Measurements from ENCODE around the gene MAMSTR.
"Not testable (repeated sequence)": the region's sequence is repeated elsewhere in the genome, so short reads cannot be mapped to it uniquely, and the experiment has no call there.

Gene MAMSTR

GRCh38 chr19:48719263-48720171 is at the start of gene MAMSTR:
Gene MAMSTR, minus strand, starts transcription at chr19:48719725. Its CDS starts 694 bp downstream, at chr19:48719031.
- Histone ChIP-seq H3K9me3 (no peaks in the 10 kb centered on the region), H3K27me3 (no peaks in the 10 kb centered on the region), H3K27ac (no peak within 1 kb of the TSS), H3K4me3 (ENCODE audit: low read depth in 1 of 2, low read length in 1 of 2) (peak within 1 kb of the TSS; percentile 56 to 61), H3K4me1 (ENCODE audit: control insufficient read depth in 1 of 2, insufficient read depth in 1 of 2, low read depth in 1 of 2, low read length in 1 of 2) (peaks cover 7 to 8% of the 10 kb centered on the region in 2 experiments), H3K36me3 (no peaks in the 10 kb centered on the region)
- TF ChIP-seq CTCF (IDR thresholded peaks at IDR 0.05) = no peak

- Histone ChIP-seq H3K27ac (no peak overlapping the region), H3K9me3 (no peaks in the 10 kb centered on the region), H3K27me3 (peaks cover 41% of the 10 kb centered on the region), H3K4me1 (ENCODE audit: control insufficient read depth in 1 of 2, insufficient read depth in 1 of 2, low read depth in 1 of 2, low read length in 1 of 2) (no peaks in the 10 kb centered on the region), H3K36me3 (no peaks in the 10 kb centered on the region), H3K4me3 (ENCODE audit: low read depth in 1 of 2, low read length in 1 of 2) (no peak overlapping the region)
- no peak for TF ChIP-seq CTCF (IDR thresholded peaks at IDR 0.05)
These were observed 49.6 kb upstream of the MAMSTR start for GRCh38 chr19:48768994-48769713.

- H3K27ac ChIP-seq; H3K4me1 ChIP-seq (ENCODE audit: control insufficient read depth in 1 of 2, insufficient read depth in 1 of 2, low read depth in 1 of 2, low read length in 1 of 2); H3K4me3 ChIP-seq (ENCODE audit: low read depth in 1 of 2, low read length in 1 of 2); H3K36me3 ChIP-seq; H3K9me3 ChIP-seq: not testable (repeated sequence)
- H3K27me3 ChIP-seq = peaks cover 44% of the 10 kb centered on the region
These were observed 48.7 kb upstream of the MAMSTR start for GRCh38 chr19:48768171-48768753.

- H3K27ac ChIP-seq; H3K9me3 ChIP-seq; H3K4me1 ChIP-seq (ENCODE audit: control insufficient read depth in 1 of 2, insufficient read depth in 1 of 2, low read depth in 1 of 2, low read length in 1 of 2); H3K36me3 ChIP-seq; H3K4me3 ChIP-seq (ENCODE audit: low read depth in 1 of 2, low read length in 1 of 2): not testable (repeated sequence)
- H3K27me3 ChIP-seq = peaks cover 69% of the 10 kb centered on the region
These were observed 46.3 kb upstream of the MAMSTR start for GRCh38 chr19:48765816-48766215.

- H3K27ac ChIP-seq = no peak overlapping the region
- no peaks in the 10 kb centered on the region for H3K9me3 ChIP-seq
- H3K4me3 ChIP-seq (ENCODE audit: low read depth in 1 of 2, low read length in 1 of 2) = no peak overlapping the region
- H3K36me3 ChIP-seq = no peaks in the 10 kb centered on the region
- H3K4me1 ChIP-seq (ENCODE audit: control insufficient read depth in 1 of 2, insufficient read depth in 1 of 2, low read depth in 1 of 2, low read length in 1 of 2) = peaks cover 4 to 6% of the 10 kb centered on the region in 2 experiments
- TF ChIP-seq CTCF (IDR thresholded peaks at IDR 0.05) = no peak
- peaks cover 53% of the 10 kb centered on the region for H3K27me3 ChIP-seq
These were observed 41.1 kb upstream of the MAMSTR start for GRCh38 chr19:48760504-48761205.

GRCh38 chr19:48757741-48758144 is 38.2 kb upstream of the MAMSTR start:
- TF ChIP-seq CTCF (IDR thresholded peaks at IDR 0.05) = no peak
- no peak overlapping the region for H3K27ac ChIP-seq
- peaks cover 4 to 6% of the 10 kb centered on the region in 2 experiments for H3K4me1 ChIP-seq (ENCODE audit: control insufficient read depth in 1 of 2, insufficient read depth in 1 of 2, low read depth in 1 of 2, low read length in 1 of 2)
- H3K9me3 ChIP-seq = no peaks in the 10 kb centered on the region
- peaks cover 71% of the 10 kb centered on the region for H3K27me3 ChIP-seq
- no peak overlapping the region for H3K4me3 ChIP-seq (ENCODE audit: low read depth in 1 of 2, low read length in 1 of 2)
- H3K36me3 ChIP-seq = no peaks in the 10 kb centered on the region
